H9 (cell line): Measurements from ENCODE around the gene SRRM2. TPM values are rescaled to one million over a fixed set of nuclear protein-coding genes. Genes with fewer than 3 reads are reported as not detected.

Source experiments
- DNase-seq: peaks from one replicate; pipeline ENCODE4 v3.0.0-alpha.2; 2017
- H2AFZ ChIP-seq: one replicate; pipeline ENCODE4 v1.6.1; 2013; ENCODE audit warnings: mild to moderate bottlenecking, low read length, control low read depth, moderate library complexity
- H2AK5ac ChIP-seq: 2 replicates; pipeline ENCODE4 v1.6.1; 2013; ENCODE audit warnings: low read length, control low read depth, mixed read lengths; ENCODE audit not compliant: insufficient read length
- H2BK120ac ChIP-seq: one replicate; pipeline ENCODE4 v1.6.1; 2013; ENCODE audit warnings: low read depth, mild to moderate bottlenecking, low read length, control low read depth, inconsistent platforms; ENCODE audit not compliant: poor library complexity, severe bottlenecking
- H2BK12ac ChIP-seq: 2 replicates; pipeline ENCODE4 v1.6.1; 2013; ENCODE audit warnings: low read length, control low read depth, mixed read lengths, low read depth; ENCODE audit not compliant: insufficient read length
- H2BK15ac ChIP-seq: 2 replicates; pipeline ENCODE4 v1.6.1; 2013; ENCODE audit warnings: low read depth, low read length, control low read depth
- H2BK20ac ChIP-seq: one replicate; pipeline ENCODE4 v1.6.1; 2013; ENCODE audit warnings: low read depth, mild to moderate bottlenecking, low read length, control low read depth, inconsistent platforms; ENCODE audit not compliant: poor library complexity, severe bottlenecking
- H2BK5ac ChIP-seq: 2 replicates; pipeline ENCODE4 v1.6.1; 2013; ENCODE audit warnings: low read length, control low read depth, mixed read lengths; ENCODE audit not compliant: insufficient read length
- H3K14ac ChIP-seq: 2 replicates; pipeline ENCODE4 v1.6.1; 2013; ENCODE audit warnings: low read length, control low read depth; ENCODE audit not compliant: insufficient read depth
- H3K18ac ChIP-seq: 2 replicates; pipeline ENCODE4 v1.6.1; 2013; ENCODE audit warnings: low read depth, mild to moderate bottlenecking, mixed read lengths, low read length, control low read depth; ENCODE audit not compliant: insufficient read length
- H3K23ac ChIP-seq: 2 replicates; pipeline ENCODE4 v1.6.1; 2013; ENCODE audit warnings: low read length, control low read depth, mixed read lengths, low read depth; ENCODE audit not compliant: insufficient read length
- H3K23me2 ChIP-seq: 2 replicates; pipeline ENCODE4 v1.6.1; 2013; ENCODE audit warnings: low read depth, mild to moderate bottlenecking, mixed read lengths, low read length, control low read depth; ENCODE audit not compliant: insufficient read length, poor library complexity, severe bottlenecking
- H3K27ac ChIP-seq: 2 replicates; pipeline ENCODE4 v1.5.1; 2013; ENCODE audit warnings: low read length, control low read depth, mixed read lengths, low read depth; ENCODE audit not compliant: insufficient read length
- H3K27me3 ChIP-seq: 2 replicates; pipeline ENCODE4 v1.6.1; 2013; ENCODE audit warnings: low read length, control low read depth, inconsistent platforms; ENCODE audit not compliant: insufficient read depth
- H3K4ac ChIP-seq: 2 replicates; pipeline ENCODE4 v1.6.1; 2013; ENCODE audit warnings: low read depth, mild to moderate bottlenecking, control low read depth, inconsistent platforms, low read length, moderate library complexity
- H3K4me1 ChIP-seq: 2 replicates; pipeline ENCODE4 v1.6.1; 2013; ENCODE audit warnings: low read length, control low read depth, inconsistent platforms; ENCODE audit not compliant: insufficient read depth
- H3K4me2 ChIP-seq: 2 replicates; pipeline ENCODE4 v1.6.1; 2013; ENCODE audit warnings: low read length, control low read depth, mixed read lengths; ENCODE audit not compliant: insufficient read length, insufficient read depth
- H3K56ac ChIP-seq: 2 replicates; pipeline ENCODE4 v1.6.1; 2013; ENCODE audit warnings: low read depth, mild to moderate bottlenecking, mixed read lengths, low read length, control low read depth; ENCODE audit not compliant: insufficient read length
- H3K79me1 ChIP-seq: 2 replicates; pipeline ENCODE4 v1.6.1; 2013; ENCODE audit warnings: low read depth, mild to moderate bottlenecking, moderate library complexity, low read length, control low read depth, inconsistent platforms; ENCODE audit not compliant: insufficient read depth, poor library complexity, severe bottlenecking
- H3K79me2 ChIP-seq: 2 replicates; pipeline ENCODE4 v1.6.1; 2013; ENCODE audit warnings: low read length, control low read depth, inconsistent platforms; ENCODE audit not compliant: insufficient read depth
- H3K9ac ChIP-seq: 2 replicates; pipeline ENCODE4 v1.6.1; 2013; ENCODE audit warnings: low read length, control low read depth, mixed read lengths; ENCODE audit not compliant: insufficient read length; ENCODE audit errors: extremely low read depth
- H3K9me3 ChIP-seq: one replicate; pipeline ENCODE4 v1.6.1; 2013; ENCODE audit warnings: low read depth, low read length, inconsistent platforms; ENCODE audit not compliant: control insufficient read depth
- H3T11ph ChIP-seq: one replicate; pipeline ENCODE4 v1.6.1; 2013; ENCODE audit warnings: mild to moderate bottlenecking, low read length, control low read depth, inconsistent platforms
- H4K20me1 ChIP-seq: one replicate; pipeline ENCODE4 v1.6.1; 2013; ENCODE audit not compliant: control insufficient read depth, insufficient read length, insufficient read depth
- H4K5ac ChIP-seq: 2 replicates; pipeline ENCODE4 v1.6.1; 2013; ENCODE audit warnings: low read depth, mild to moderate bottlenecking, mixed read lengths, low read length, control low read depth; ENCODE audit not compliant: insufficient read length
- H4K8ac ChIP-seq: replicated peaks from 2 replicates; pipeline ENCODE4 v1.6.1; 2013; ENCODE audit warnings: low read length, control low read depth, mixed read lengths, low read depth; ENCODE audit not compliant: insufficient read length
- H4K91ac ChIP-seq: 2 replicates; pipeline ENCODE4 v1.6.1; 2013; ENCODE audit warnings: low read depth, mild to moderate bottlenecking, moderate library complexity, mixed read lengths, low read length, control low read depth; ENCODE audit not compliant: insufficient read length
- H3K27ac Mint-ChIP-seq, 3 experiments: 2 replicates in 2 of 3; 3 replicates in 1 of 3; pipeline ENCODE4 v1.8.0; 2020 to 2021; ENCODE audit warnings: mixed read lengths in 3 of 3, mild to moderate bottlenecking in 1 of 3, moderate library complexity in 1 of 3
- H3K27me3 Mint-ChIP-seq: 2 replicates; pipeline ENCODE4 v1.8.0; 2021; ENCODE audit warnings: low read depth, mild to moderate bottlenecking, moderate library complexity, mixed read lengths
- H3K36me3 Mint-ChIP-seq, 3 experiments: 2 replicates in 2 of 3; 3 replicates in 1 of 3; pipeline ENCODE4 v1.8.0; 2020 to 2021; ENCODE audit warnings: low read depth in 3 of 3, mixed read lengths in 3 of 3; ENCODE audit not compliant: insufficient read depth in 1 of 3
- H3K4me1 Mint-ChIP-seq, 2 experiments: 2 replicates each; pipeline ENCODE4 v1.8.0; 2020; ENCODE audit warnings: mixed read lengths in 2 of 2
- H3K4me3 Mint-ChIP-seq, 2 experiments: 2 replicates in 1 of 2; 3 replicates in 1 of 2; pipeline ENCODE4 v1.8.0; 2020 to 2021; ENCODE audit warnings: mild to moderate bottlenecking in 2 of 2, mixed read lengths in 2 of 2, moderate library complexity in 1 of 2
- H3K9me3 Mint-ChIP-seq, 2 experiments: 2 replicates in 1 of 2; 3 replicates in 1 of 2; pipeline ENCODE4 v1.8.0; 2020; ENCODE audit warnings: mild to moderate bottlenecking in 2 of 2, mixed read lengths in 2 of 2, moderate library complexity in 1 of 2
- CTCF ChIP-seq: fragments of 200-600 bp; sonication (generic); conservative IDR thresholded peaks from 3 replicates; pipeline ENCODE4 v1.8.0; 2021; ENCODE audit warnings: antibody characterized with exemption, mild to moderate bottlenecking
- WGBS: extraction: QIAGEN DNeasy Blood & Tissue Kit; methylation state at CpG from one replicate; pipeline ENCODE4 v1.1.7; 2013; ENCODE audit warnings: missing lambda C conversion rate, low lambda C conversion rate, mixed read lengths; ENCODE audit not compliant: insufficient read length; ENCODE audit errors: extremely low coverage; 5-methylcytosine and 5-hydroxymethylcytosine counted together
- total RNA-seq: library from RNA; stranded (reverse); gene quantifications from 2 replicates; pipeline ENCODE4 v1.2.1, GENCODE V29; 2021

The SRRM2 gene
- total RNA-seq, 1 experiment from 2014 or later = 694 TPM

- no peaks in the 10 kb centered on the region; a peak in 1 of 7 replicates for H3K36me3 Mint-ChIP-seq
- DNase-seq = no peak
- no peak overlapping the region for H2BK12ac ChIP-seq
- no peaks in the 10 kb centered on the region for H3K79me2 ChIP-seq
- no peak overlapping the region for H3K27ac ChIP-seq
- no peaks in the 10 kb centered on the region for H4K20me1 ChIP-seq
- no peak overlapping the region for H3K4me2 ChIP-seq
- no peak overlapping the region for H3K14ac ChIP-seq
- no peak overlapping the region for H3K4ac ChIP-seq
- no peak overlapping the region for H3K18ac ChIP-seq
- no peak overlapping the region for H2BK120ac ChIP-seq
- no peaks in the 10 kb centered on the region for H3K27me3 ChIP-seq
- H2BK20ac ChIP-seq = no peak overlapping the region
- no peak overlapping the region for H4K91ac ChIP-seq
- H3K79me1 ChIP-seq = no peaks in the 10 kb centered on the region
- no peak overlapping the region for H3K27ac Mint-ChIP-seq
- no peak for TF ChIP-seq CTCF
- H3K9me3 ChIP-seq = no peaks in the 10 kb centered on the region
- WGBS = no CpG with 5 or more reads among the region's 17 CpGs
- no peaks in the 10 kb centered on the region for H3K27me3 Mint-ChIP-seq
- no peak overlapping the region for H3K4me3 Mint-ChIP-seq
- no peaks in the 10 kb centered on the region for H3K9me3 Mint-ChIP-seq
- H3K4me1 ChIP-seq = no peaks in the 10 kb centered on the region
- H2BK5ac ChIP-seq = no peak overlapping the region
- no peak overlapping the region for H2AK5ac ChIP-seq
- no peaks in the 10 kb centered on the region for H3K4me1 Mint-ChIP-seq
- no peak overlapping the region for H4K8ac ChIP-seq
- H2BK15ac ChIP-seq = no peak overlapping the region
- no peak overlapping the region for H3K9ac ChIP-seq
- H3K56ac ChIP-seq = no peak overlapping the region
- no peaks in the 10 kb centered on the region for H3K23me2 ChIP-seq
- no peak overlapping the region for H4K5ac ChIP-seq
- no peak overlapping the region for H2AFZ ChIP-seq
- H3K23ac ChIP-seq = no peak overlapping the region
- H3T11ph ChIP-seq = no peak overlapping the region
These were observed 67.7 kb downstream of the SRRM2 start for GRCh38 chr16:2819939-2820835.

Other genes starting within 250 kb of the SRRM2 start
- gene ATP6V0C, start 238.7 kb upstream of the SRRM2 start, total RNA-seq = 176 and 184 TPM in 2 replicates
- 56.4 and 61.5 TPM in 2 replicates for gene AMDHD2, start 232.3 kb upstream of the SRRM2 start, total RNA-seq
- not detected in 2 replicates for gene CEMP1, start 221.2 kb upstream of the SRRM2 start, total RNA-seq
- 32.8 and 34.0 TPM in 2 replicates for gene PDPK1, start 214.6 kb upstream of the SRRM2 start, total RNA-seq
- 38.8 and 39.9 TPM in 2 replicates for gene KCTD5, start 70.1 kb upstream of the SRRM2 start, total RNA-seq
- 3.6 and 5.0 TPM in 2 replicates for gene PRSS27, start 32.4 kb upstream of the SRRM2 start, total RNA-seq
- 319 and 331 TPM in 2 replicates for gene ELOB, start 24.6 kb downstream of the SRRM2 start, total RNA-seq
- not detected in 2 replicates for gene PRSS33, start 34.9 kb downstream of the SRRM2 start, total RNA-seq
- gene PRSS41, start 45.8 kb downstream of the SRRM2 start, total RNA-seq = not detected in 2 replicates
- not detected in 2 replicates for gene PRSS21, start 64.6 kb downstream of the SRRM2 start, total RNA-seq
- not detected in 2 replicates for gene ZG16B, start 77.7 kb downstream of the SRRM2 start, total RNA-seq
- 1.9 and 2.4 TPM in 2 replicates for gene PRSS22, start 105.5 kb downstream of the SRRM2 start, total RNA-seq
- gene FLYWCH2, start 130.6 kb downstream of the SRRM2 start, total RNA-seq = 16.5 and 20.9 TPM in 2 replicates
- 12.5 and 13.0 TPM in 2 replicates for gene FLYWCH1, start 159.3 kb downstream of the SRRM2 start, total RNA-seq
- gene KREMEN2, start 211.6 kb downstream of the SRRM2 start, total RNA-seq = 12.8 and 14.6 TPM in 2 replicates
- 32.1 and 33.3 TPM in 2 replicates for gene PAQR4, start 216.7 kb downstream of the SRRM2 start, total RNA-seq
- gene PKMYT1, start 227.8 kb downstream of the SRRM2 start, total RNA-seq = 114 and 120 TPM in 2 replicates